ENCODE measurements around the gene STARD3. TPM values are rescaled to one million over a fixed set of nuclear protein-coding genes. Genes with fewer than 3 reads are reported as not detected.

Gene STARD3
- total RNA-seq, 1 donor from 2014 or later: 62.0 TPM

- H3K27ac Mint-ChIP-seq: peak overlapping the region; percentile 48
- no peak for TF ChIP-seq CTCF (conservative IDR thresholded peaks at IDR 0.05)
- H3K36me3 Mint-ChIP-seq: no peaks in the 10 kb centered on the region
- peaks cover 35% of the 10 kb centered on the region for H3K27me3 Mint-ChIP-seq
- H3K9me3 Mint-ChIP-seq: no peaks in the 10 kb centered on the region
- H3K4me1 Mint-ChIP-seq (ENCODE audit: unreplicated experiment): peaks cover 11% of the 10 kb centered on the region
- no peak for DNase-seq (ENCODE audit: extremely low spot score, unreplicated experiment)
- peak overlapping the region; percentile 37 for H3K4me3 Mint-ChIP-seq
Measured at GRCh38 chr17:39631403-39631802, 5.5 kb upstream of the STARD3 start.

GRCh38 chr17:39632153-39632941, 4.6 kb upstream of the STARD3 start:
- Mint-ChIP-seq H3K36me3 (no peaks in the 10 kb centered on the region), H3K4me3 (no peak overlapping the region), H3K4me1 (ENCODE audit: unreplicated experiment) (peaks cover 11% of the 10 kb centered on the region), H3K27ac (peak overlapping the region; percentile 48), H3K27me3 (peaks cover 28% of the 10 kb centered on the region), H3K9me3 (no peaks in the 10 kb centered on the region)
- no peak for DNase-seq (ENCODE audit: extremely low spot score, unreplicated experiment)
- no peak for TF ChIP-seq CTCF (conservative IDR thresholded peaks at IDR 0.05)

- peaks cover 22% of the 10 kb centered on the region for H3K4me1 Mint-ChIP-seq (ENCODE audit: unreplicated experiment)
Measured at GRCh38 chr17:39633570-39634183, 3.3 kb upstream of the STARD3 start.

GRCh38 chr17:39634384-39634871, 2.5 kb upstream of the STARD3 start:
- no peaks in the 10 kb centered on the region for H3K36me3 Mint-ChIP-seq
- H3K4me3 Mint-ChIP-seq: peak overlapping the region; percentile 20
- H3K9me3 Mint-ChIP-seq: no peaks in the 10 kb centered on the region
- no peak for DNase-seq (ENCODE audit: extremely low spot score, unreplicated experiment)
- peaks cover 27% of the 10 kb centered on the region for H3K4me1 Mint-ChIP-seq (ENCODE audit: unreplicated experiment)
- peak; percentile 86 for TF ChIP-seq CTCF (conservative IDR thresholded peaks at IDR 0.05)
- H3K27me3 Mint-ChIP-seq: peaks cover 13% of the 10 kb centered on the region
- no peak overlapping the region for H3K27ac Mint-ChIP-seq

More at GRCh38 chr17:39633570-39634183, 3.3 kb upstream of the STARD3 start:
- no peak overlapping the region for H3K4me3 Mint-ChIP-seq
- DNase-seq (ENCODE audit: extremely low spot score, unreplicated experiment): no peak
- H3K9me3 Mint-ChIP-seq: no peaks in the 10 kb centered on the region
- H3K27ac Mint-ChIP-seq: no peak overlapping the region
- peaks cover 18% of the 10 kb centered on the region for H3K27me3 Mint-ChIP-seq
- H3K36me3 Mint-ChIP-seq: no peaks in the 10 kb centered on the region
- TF ChIP-seq CTCF (conservative IDR thresholded peaks at IDR 0.05): no peak

- Mint-ChIP-seq H3K4me3 (peak overlapping the region; percentile 91), H3K36me3 (no peaks in the 10 kb centered on the region), H3K27ac (no peak overlapping the region), H3K9me3 (no peaks in the 10 kb centered on the region), H3K4me1 (ENCODE audit: unreplicated experiment) (peaks cover 34% of the 10 kb centered on the region), H3K27me3 (peaks cover 11% of the 10 kb centered on the region)
- TF ChIP-seq CTCF (conservative IDR thresholded peaks at IDR 0.05): no peak
- DNase-seq (ENCODE audit: extremely low spot score, unreplicated experiment): no peak
Measured at GRCh38 chr17:39635614-39636176, 1.2 kb upstream of the STARD3 start.
